Neuronal stem cell (in vitro differentiated cells): Measurements from ENCODE around the gene TMEM42.
"Not testable (repeated sequence)": the region's sequence is repeated elsewhere in the genome, so short reads cannot be mapped to it uniquely, and the experiment has no call there.

Source experiments
- DNase-seq: peaks from one replicate; pipeline ENCODE4 v3.0.0-alpha.2; 2013; ENCODE audit warnings: low spot score
- H2AFZ ChIP-seq: one replicate; pipeline ENCODE4 v1.6.1; 2013; ENCODE audit warnings: mild to moderate bottlenecking, low read length, inconsistent platforms
- H2AK5ac ChIP-seq: 2 replicates; pipeline ENCODE4 v1.6.1; 2013; ENCODE audit warnings: low read depth, mild to moderate bottlenecking, inconsistent platforms, low read length, moderate library complexity, mixed read lengths
- H2BK120ac ChIP-seq: 2 replicates; pipeline ENCODE4 v1.6.1; 2013; ENCODE audit warnings: low read depth, mild to moderate bottlenecking, inconsistent platforms, low read length, moderate library complexity, mixed read lengths
- H2BK12ac ChIP-seq: one replicate; pipeline ENCODE4 v1.6.1; 2013; ENCODE audit warnings: low read length, inconsistent platforms
- H2BK15ac ChIP-seq: 2 replicates; pipeline ENCODE4 v1.6.1; 2013; ENCODE audit warnings: mild to moderate bottlenecking, low read length, inconsistent platforms, mixed read lengths
- H2BK5ac ChIP-seq: one replicate; pipeline ENCODE4 v1.6.1; 2013; ENCODE audit warnings: inconsistent platforms, mild to moderate bottlenecking, low read length, moderate library complexity
- H3K14ac ChIP-seq: one replicate; pipeline ENCODE4 v1.6.1; 2013; ENCODE audit warnings: low read length, inconsistent platforms
- H3K18ac ChIP-seq: 2 replicates; pipeline ENCODE4 v1.6.1; 2013; ENCODE audit warnings: low read length, inconsistent platforms
- H3K23ac ChIP-seq: 2 replicates; pipeline ENCODE4 v1.6.1; 2013; ENCODE audit warnings: low read depth, mild to moderate bottlenecking, mixed read lengths, low read length, inconsistent platforms; ENCODE audit not compliant: poor library complexity
- H3K27ac ChIP-seq: replicated peaks from 3 replicates; pipeline ENCODE4 v1.5.1; 2013; ENCODE audit warnings: low read length, inconsistent platforms
- H3K27me3 ChIP-seq, 3 experiments: 2 replicates each; pipeline ENCODE4 v1.6.1; 2013; ENCODE audit warnings: low read length in 3 of 3, mild to moderate bottlenecking in 2 of 3, inconsistent platforms in 1 of 3, low read depth in 1 of 3, mixed read lengths in 1 of 3, moderate library complexity in 1 of 3; ENCODE audit not compliant: control insufficient read depth in 3 of 3, insufficient read depth in 3 of 3
- H3K36me3 ChIP-seq, 2 donors: replicated peaks in 1 of 2; 2 replicates each; pipeline ENCODE4 v1.6.1; 2013; ENCODE audit warnings: low read length in 2 of 2; ENCODE audit not compliant: control insufficient read depth in 2 of 2, insufficient read depth in 2 of 2
- H3K4ac ChIP-seq: 2 replicates; pipeline ENCODE4 v1.6.1; 2013; ENCODE audit warnings: inconsistent platforms, mild to moderate bottlenecking, low read length, moderate library complexity
- H3K4me1 ChIP-seq, 2 donors: 1 replicate in 1 of 2; 2 replicates in 1 of 2; pipeline ENCODE4 v1.6.1; 2013; ENCODE audit warnings: low read length in 2 of 2, low read depth in 1 of 2; ENCODE audit not compliant: control insufficient read depth in 2 of 2, insufficient read depth in 1 of 2
- H3K4me2 ChIP-seq: one replicate; pipeline ENCODE4 v1.6.1; 2013; ENCODE audit warnings: mild to moderate bottlenecking, low read length, inconsistent platforms; ENCODE audit not compliant: insufficient read depth, poor library complexity, severe bottlenecking
- H3K4me3 ChIP-seq, 2 donors: 2 replicates each; pipeline ENCODE4 v1.5.1; 2013; ENCODE audit warnings: low read length in 2 of 2, mild to moderate bottlenecking in 2 of 2, inconsistent platforms in 1 of 2, moderate library complexity in 1 of 2
- H3K79me1 ChIP-seq: one replicate; pipeline ENCODE4 v1.6.1; 2013; ENCODE audit warnings: low read depth, mild to moderate bottlenecking, inconsistent platforms, low read length, moderate library complexity
- H3K9ac ChIP-seq: one replicate; pipeline ENCODE4 v1.6.1; 2013; ENCODE audit warnings: mild to moderate bottlenecking, low read depth, low read length, inconsistent platforms; ENCODE audit not compliant: poor library complexity
- H3K9me3 ChIP-seq, 2 donors: replicated peaks in 1 of 2; 2 replicates each; pipeline versions ENCODE3 to v1.6.1; 2013; ENCODE audit warnings: low read length in 2 of 2, mild to moderate bottlenecking in 2 of 2, inconsistent platforms in 1 of 2, low read depth in 1 of 2, mixed read lengths in 1 of 2, moderate library complexity in 1 of 2; ENCODE audit not compliant: control insufficient read depth in 2 of 2, insufficient read depth in 1 of 2
- H4K8ac ChIP-seq: one replicate; pipeline ENCODE4 v1.6.1; 2013; ENCODE audit warnings: low read depth, mild to moderate bottlenecking, inconsistent platforms, low read length, moderate library complexity
- H4K91ac ChIP-seq: one replicate; pipeline ENCODE4 v1.6.1; 2013; ENCODE audit warnings: low read length, low read depth, mild to moderate bottlenecking, inconsistent platforms; ENCODE audit not compliant: poor library complexity
- WGBS, 2 donors: extraction: QIAGEN DNeasy Blood & Tissue Kit; methylation state at CpG; one replicate each; pipeline ENCODE4 v1.1.7; 2013; ENCODE audit warnings: missing lambda C conversion rate in 2 of 2, mixed read lengths in 1 of 2; ENCODE audit not compliant: insufficient read length in 2 of 2, insufficient replicate concordance in 1 of 2; ENCODE audit errors: extremely low coverage in 2 of 2; 5-methylcytosine and 5-hydroxymethylcytosine counted together

TMEM42 gene

DNA sequence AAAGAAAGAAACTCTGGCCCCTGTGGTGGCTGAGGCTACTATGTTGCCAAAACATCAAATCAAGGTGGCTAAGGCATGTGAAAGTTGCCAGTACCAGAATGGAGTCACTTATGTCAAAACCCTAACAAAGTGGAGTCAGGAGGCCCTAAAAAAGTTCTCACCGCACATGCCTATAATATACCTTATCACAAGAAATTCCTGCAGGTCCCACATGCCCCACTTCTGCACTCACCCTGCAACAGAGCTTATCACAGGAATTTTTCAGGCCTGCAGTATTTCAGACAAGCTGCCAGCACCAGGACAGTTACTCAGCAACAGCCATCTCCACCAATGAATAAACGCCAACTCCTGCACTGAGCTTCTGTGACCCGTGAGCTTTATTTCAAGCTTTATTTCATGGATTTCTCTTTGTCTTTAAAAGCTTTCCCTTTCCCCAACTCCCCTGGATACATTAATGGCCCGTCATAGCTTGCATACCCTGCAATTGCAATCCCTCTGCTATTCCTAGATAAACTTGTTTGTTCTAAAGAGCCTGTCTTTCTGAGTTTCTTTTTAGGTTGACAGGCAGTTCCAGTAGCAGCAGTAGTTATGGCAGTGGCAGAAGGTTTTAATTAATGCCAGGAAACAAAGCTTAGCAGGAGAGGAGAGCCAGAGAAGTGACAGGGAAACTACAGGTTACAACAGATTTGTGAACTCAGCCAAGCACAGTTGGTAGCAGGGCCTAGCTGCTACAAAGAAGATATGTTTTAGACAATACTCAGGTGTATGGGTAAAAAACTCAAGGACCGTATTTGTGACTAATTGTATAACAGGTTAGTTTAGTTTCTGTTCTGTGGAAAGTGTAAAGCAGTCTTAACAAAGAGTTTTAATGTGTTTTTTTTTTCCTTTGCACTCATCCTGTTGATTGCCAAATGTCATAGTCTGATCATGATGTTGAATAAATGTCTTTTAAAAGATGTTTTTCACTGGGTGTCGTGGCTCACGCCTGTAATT lies 15.9 kb upstream of the TMEM42 start:
- no CpG with 5 or more reads among the region's 7 CpGs for WGBS, 2 donors
- no peak overlapping the region for H4K8ac ChIP-seq
- no peak overlapping the region for H2BK120ac ChIP-seq
- H3K4ac ChIP-seq: no peak overlapping the region
- no peak overlapping the region for H4K91ac ChIP-seq
- H3K23ac ChIP-seq: no peak overlapping the region
- no peak overlapping the region for H3K18ac ChIP-seq
- H3K9ac ChIP-seq: no peak overlapping the region
- H3K4me1 ChIP-seq: no peaks in the 10 kb centered on the region
- DNase-seq: no peak
- H3K4me2 ChIP-seq: no peak overlapping the region
- H2BK15ac ChIP-seq: no peak overlapping the region
- H2AK5ac ChIP-seq: no peak overlapping the region
- H3K36me3 ChIP-seq: peaks cover 29 to 100% of the 10 kb centered on the region in 2 donors
- H3K27ac ChIP-seq: no peak overlapping the region
- no peak overlapping the region for H2BK5ac ChIP-seq
- no peak overlapping the region for H3K14ac ChIP-seq
- no peak overlapping the region for H2BK12ac ChIP-seq
- H2AFZ ChIP-seq: no peak overlapping the region
- H3K27me3 ChIP-seq: no peaks in the 10 kb centered on the region
- H3K4me3 ChIP-seq: no peak overlapping the region
- H3K9me3 ChIP-seq: no peaks in the 10 kb centered on the region
- peaks cover 1% of the 10 kb centered on the region for H3K79me1 ChIP-seq

DNA sequence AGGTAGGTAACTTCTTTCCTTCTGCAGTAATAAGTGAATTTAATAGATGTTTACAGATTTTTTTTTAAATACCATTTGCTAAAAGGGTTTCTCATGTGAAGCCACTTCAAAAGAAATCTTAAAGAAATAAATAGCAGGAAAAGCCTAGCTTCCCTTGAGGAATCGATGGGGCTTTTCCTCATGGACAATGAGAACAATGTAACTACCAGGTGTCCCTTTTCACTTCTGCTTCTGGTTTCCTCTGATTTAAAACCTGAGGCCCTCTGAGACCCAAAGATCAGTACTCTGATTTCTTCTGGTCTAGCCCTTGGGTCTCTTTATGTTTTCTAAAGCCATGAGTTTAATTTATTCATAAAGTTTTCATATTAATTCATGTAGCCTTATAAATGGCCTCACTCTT lies 13.1 kb upstream of the TMEM42 start:
- Histone ChIP-seq H3K36me3 (peaks cover 29 to 100% of the 10 kb centered on the region in 2 donors), H3K9me3 (peaks cover 0 to 4% of the 10 kb centered on the region in 2 donors), H2BK5ac (no peak overlapping the region), H4K91ac (no peak overlapping the region), H2BK120ac (no peak overlapping the region), H3K79me1 (peaks cover 1% of the 10 kb centered on the region), H4K8ac (no peak overlapping the region), H3K27ac (no peak overlapping the region), H3K4ac (no peak overlapping the region), H3K4me1 (no peaks in the 10 kb centered on the region), H3K4me2 (no peak overlapping the region), H3K14ac (no peak overlapping the region), H3K9ac (no peak overlapping the region), H2BK15ac (no peak overlapping the region), H2AK5ac (no peak overlapping the region), H3K4me3 (no peak overlapping the region), H3K23ac (no peak overlapping the region), H2AFZ (no peak overlapping the region), H3K27me3 (no peaks in the 10 kb centered on the region), H2BK12ac (no peak overlapping the region), H3K18ac (no peak overlapping the region)
- DNase-seq: no peak
- WGBS, 2 donors: no CpG with 5 or more reads among the region's 1 CpG

DNA sequence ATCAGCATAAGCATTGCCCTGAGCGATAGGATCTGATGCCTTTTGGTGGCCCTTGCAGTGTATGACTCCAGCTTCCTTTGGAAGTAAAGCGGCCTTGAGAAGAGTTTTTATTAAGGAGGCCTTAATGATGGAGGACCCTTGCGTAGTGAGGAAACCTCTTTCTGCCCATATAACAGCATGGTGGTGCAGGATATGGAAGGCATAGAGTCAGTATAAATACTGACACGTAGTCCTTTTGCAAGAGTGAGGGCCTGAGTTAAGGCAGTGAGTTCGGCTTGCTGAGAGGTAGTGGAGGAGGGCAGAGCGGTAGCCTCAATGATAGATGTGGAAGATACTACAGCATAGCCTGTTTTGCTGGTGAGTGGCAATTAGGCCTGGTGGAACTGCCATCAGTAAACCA lies 5.0 kb upstream of the TMEM42 start:
- H3K18ac ChIP-seq, H3K4me1 ChIP-seq, H2BK120ac ChIP-seq, H3K14ac ChIP-seq, H3K4me3 ChIP-seq, H2AK5ac ChIP-seq, H2BK5ac ChIP-seq, H3K9me3 ChIP-seq, DNase-seq, H2BK12ac ChIP-seq, H3K23ac ChIP-seq, H3K79me1 ChIP-seq, H3K27me3 ChIP-seq, H2AFZ ChIP-seq, H3K4me2 ChIP-seq, H3K4ac ChIP-seq, H4K8ac ChIP-seq, H4K91ac ChIP-seq, H3K9ac ChIP-seq, H2BK15ac ChIP-seq, H3K27ac ChIP-seq: not testable (repeated sequence)
- peaks cover 7 to 74% of the 10 kb centered on the region in 2 donors for H3K36me3 ChIP-seq
- WGBS, 2 donors: no CpG with 5 or more reads among the region's 6 CpGs

DNA sequence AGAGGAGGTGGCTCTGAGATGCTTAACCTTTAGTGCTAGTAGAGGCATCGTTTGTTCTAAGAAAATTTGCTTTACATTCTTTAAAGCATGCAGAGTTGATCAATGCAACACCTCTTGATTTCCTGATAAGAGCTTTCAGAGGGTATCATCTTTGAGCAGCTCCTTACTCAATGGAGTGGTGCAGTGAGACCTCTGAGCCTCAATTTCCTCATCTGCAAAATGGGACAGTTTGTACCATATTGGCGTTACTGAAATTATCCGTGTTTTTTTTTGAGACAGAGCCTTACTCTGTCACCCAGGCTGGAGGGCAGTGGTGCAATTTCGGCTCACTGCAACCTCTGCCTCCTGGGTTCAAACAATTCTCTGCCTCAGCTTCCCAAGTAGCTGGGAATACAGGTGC lies 1.6 kb upstream of the TMEM42 start:
- Histone ChIP-seq H4K91ac (no peak overlapping the region), H4K8ac (no peak overlapping the region), H3K27ac (no peak overlapping the region), H3K4ac (no peak overlapping the region), H2BK15ac (no peak overlapping the region), H3K23ac (no peak overlapping the region), H3K18ac (no peak overlapping the region), H2BK12ac (no peak overlapping the region), H3K4me1 (peaks cover 0 to 4% of the 10 kb centered on the region in 2 donors), H3K4me2 (no peak overlapping the region), H2AK5ac (no peak overlapping the region), H3K79me1 (no peaks in the 10 kb centered on the region), H2BK5ac (no peak overlapping the region), H3K4me3 (no peak overlapping the region), H2AFZ (no peak overlapping the region), H3K9ac (no peak overlapping the region), H3K27me3 (no peaks in the 10 kb centered on the region), H3K9me3 (no peaks in the 10 kb centered on the region), H2BK120ac (no peak overlapping the region), H3K36me3 (peaks cover 2 to 69% of the 10 kb centered on the region in 2 donors), H3K14ac (no peak overlapping the region)
- no peak for DNase-seq
- no CpG with 5 or more reads among the region's 4 CpGs for WGBS, 2 donors
